Measurements from ENCODE around the gene MAEA.
"Not testable (repeated sequence)": the region's sequence is repeated elsewhere in the genome, so short reads cannot be mapped to it uniquely, and the experiment has no call there.

Gene MAEA

GRCh38 chr4:1335193-1335883 is 45.6 kb downstream of the MAEA start:
- not testable (repeated sequence) for DNase-seq (ENCODE audit: low spot score)

- DNase-seq (ENCODE audit: low spot score) = no peak
These were observed 46.4 kb downstream of the MAEA start for GRCh38 chr4:1336088-1336491.

GRCh38 chr4:1337376-1337831 is 47.7 kb downstream of the MAEA start:
- DNase-seq (ENCODE audit: low spot score) = no peak

GRCh38 chr4:1337951-1338751 is 48.5 kb downstream of the MAEA start:
- no peak for DNase-seq (ENCODE audit: low spot score)

GRCh38 chr4:1338752-1339414 is 49.2 kb downstream of the MAEA start:
- no peak for DNase-seq (ENCODE audit: low spot score)

- no peak for DNase-seq (ENCODE audit: low spot score)
These were observed 49.8 kb downstream of the MAEA start for GRCh38 chr4:1339489-1339888.

- no peak for DNase-seq (ENCODE audit: low spot score)
These were observed 50.6 kb downstream of the MAEA start for GRCh38 chr4:1340181-1340747.

- DNase-seq (ENCODE audit: low spot score) = no peak
These were observed 51.2 kb downstream of the MAEA start for GRCh38 chr4:1340861-1341260.

- no peak for DNase-seq (ENCODE audit: low spot score)
These were observed 52.3 kb downstream of the MAEA start for GRCh38 chr4:1342003-1342402.

- DNase-seq (ENCODE audit: low spot score) = no peak
These were observed 55.0 kb downstream of the MAEA start for GRCh38 chr4:1344696-1345095.

- peak; percentile 60 for DNase-seq (ENCODE audit: low spot score)
These were observed 56.5 kb downstream of the MAEA start for GRCh38 chr4:1345903-1346780.

- peak; percentile 100 for DNase-seq (ENCODE audit: low spot score)
These were observed 57.2 kb downstream of the MAEA start, which contains the start of gene UVSSA for GRCh38 chr4:1346781-1347409. Gene UVSSA (plus strand): TSS chr4:1347208. CDS start chr4:1348092, 884 bp downstream.

- peak; percentile 92 for DNase-seq (ENCODE audit: low spot score)
These were observed 57.7 kb downstream of the MAEA start for GRCh38 chr4:1347410-1347864.

- DNase-seq (ENCODE audit: low spot score) = no peak
These were observed 58.4 kb downstream of the MAEA start for GRCh38 chr4:1348014-1348513.

- no peak for DNase-seq (ENCODE audit: low spot score)
These were observed 59.1 kb downstream of the MAEA start for GRCh38 chr4:1348746-1349145.

GRCh38 chr4:1349359-1350168 is 59.9 kb downstream of the MAEA start:
- DNase-seq (ENCODE audit: low spot score) = no peak

GRCh38 chr4:1350169-1350520 is 60.5 kb downstream of the MAEA start:
- no peak for DNase-seq (ENCODE audit: low spot score)

- DNase-seq (ENCODE audit: low spot score) = peak; percentile 86
These were observed 62.3 kb downstream of the MAEA start for GRCh38 chr4:1351854-1352566.

GRCh38 chr4:1352567-1352900 is 62.8 kb downstream of the MAEA start:
- no peak for DNase-seq (ENCODE audit: low spot score)
